ENCODE data around the gene SCUBE3. TPM values are rescaled to one million over a fixed set of nuclear protein-coding genes. Genes with fewer than 3 reads are reported as not detected.

The SCUBE3 gene
- under 1 TPM; 0.09 to 0.67 TPM for total RNA-seq
- long read RNA-seq, partial matches to known transcripts = 0 of 1 reads
- long read RNA-seq, other reads (novel, unspliced or antisense) = 1 of 1 reads

DNA sequence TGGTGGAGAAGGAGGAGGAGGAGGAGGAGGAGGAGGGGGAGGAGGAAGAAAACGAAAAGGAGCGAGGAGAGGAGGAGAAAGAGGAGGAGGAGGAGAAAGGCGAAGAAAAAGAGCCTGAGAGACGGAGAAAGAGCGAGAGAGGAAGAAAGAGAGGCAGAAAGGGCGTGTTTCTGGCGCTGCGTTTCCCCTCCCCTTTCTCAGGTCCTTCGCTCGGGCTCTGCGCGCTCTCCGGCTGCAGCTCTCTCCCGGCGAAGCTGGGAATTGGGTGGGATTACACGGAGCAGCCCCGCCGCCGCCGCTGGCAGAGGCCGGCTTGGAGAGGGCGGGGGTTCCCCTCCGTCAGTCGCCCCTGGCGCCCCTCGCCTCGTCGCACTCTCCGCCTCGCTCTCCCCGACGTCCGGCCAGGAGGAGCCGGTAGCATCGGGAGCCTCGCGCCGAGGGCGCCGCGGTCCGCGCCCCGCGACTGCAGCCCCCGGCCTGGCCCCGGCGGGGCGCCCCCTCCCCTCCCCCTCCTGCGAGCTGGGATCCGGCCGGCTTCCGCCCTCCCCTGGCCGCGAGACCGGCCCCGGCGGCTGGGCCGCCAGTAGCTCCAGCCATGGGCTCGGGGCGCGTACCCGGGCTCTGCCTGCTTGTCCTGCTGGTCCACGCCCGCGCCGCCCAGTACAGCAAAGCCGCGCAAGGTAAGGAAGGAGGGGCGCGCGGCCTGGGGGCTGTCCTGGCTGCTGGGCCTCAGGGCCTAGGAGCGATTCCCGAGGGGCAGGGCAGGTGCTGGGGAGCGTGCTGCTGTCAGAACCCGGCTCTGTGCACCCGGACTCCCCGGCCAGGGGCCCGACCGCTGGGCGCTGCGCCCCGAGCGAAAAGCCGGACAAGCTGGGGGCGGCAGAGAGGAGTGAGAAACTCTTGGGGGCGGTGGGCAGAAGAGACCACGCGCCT, at the start of gene SCUBE3:
SCUBE3 (plus strand) TSS at position 133 of the 933 bp plus-strand sequence; CDS start at position 596, 463 bp downstream.
- DNase-seq (peak in 1 of 2 donors; percentile 24), ATAC-seq (peak; percentile 59)
- intact Hi-C loops (cut with DNase I, micrococcal nuclease) = no loop called here

DNA sequence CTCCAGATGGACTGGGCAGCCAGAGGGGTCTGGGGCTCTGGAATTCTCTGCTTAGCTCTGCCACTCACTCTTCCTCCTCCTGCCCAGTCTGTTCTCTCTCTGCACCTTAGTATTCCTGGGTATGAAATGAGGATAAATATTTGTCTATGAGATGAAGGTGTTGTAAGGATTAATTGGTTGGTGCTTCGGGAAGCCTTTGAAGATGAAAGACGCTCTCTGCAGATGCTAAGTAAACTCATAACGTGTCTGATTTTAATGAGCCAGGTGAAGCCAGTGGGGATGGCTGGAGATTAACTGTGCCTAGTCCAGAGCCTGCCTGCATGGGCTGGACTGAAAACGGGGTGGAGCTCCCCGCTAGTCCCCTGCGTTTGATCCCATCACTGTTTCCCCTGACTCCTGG, 49.5 kb upstream of the SCUBE3 start:
- ATAC-seq = peak; percentile 10
- DNase-seq = no peak
- intact Hi-C loops (cut with DNase I, micrococcal nuclease) = no loop called here

DNA sequence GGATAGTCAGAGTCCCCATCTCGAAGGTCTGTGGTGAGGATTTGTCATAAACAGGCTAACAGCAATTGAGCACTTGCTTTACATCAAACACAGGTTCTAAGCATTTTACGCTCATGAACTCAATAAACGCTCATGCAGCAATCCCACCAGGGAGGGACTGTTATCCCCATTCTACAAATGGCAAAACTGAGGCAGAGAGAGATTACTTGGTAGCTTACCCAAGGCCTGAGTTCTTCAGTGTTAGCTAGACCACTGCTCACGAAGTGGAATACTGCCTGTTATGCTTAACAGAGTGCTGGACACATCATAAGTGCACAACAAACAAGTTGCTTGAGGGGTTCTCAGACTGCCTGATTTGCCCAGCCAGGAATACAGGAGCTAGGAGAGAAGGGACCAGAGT, 48.9 kb upstream of the SCUBE3 start:
- DNase-seq (no peak), ATAC-seq (no peak)
- intact Hi-C loops (cut with DNase I, micrococcal nuclease) = no loop called here

DNA sequence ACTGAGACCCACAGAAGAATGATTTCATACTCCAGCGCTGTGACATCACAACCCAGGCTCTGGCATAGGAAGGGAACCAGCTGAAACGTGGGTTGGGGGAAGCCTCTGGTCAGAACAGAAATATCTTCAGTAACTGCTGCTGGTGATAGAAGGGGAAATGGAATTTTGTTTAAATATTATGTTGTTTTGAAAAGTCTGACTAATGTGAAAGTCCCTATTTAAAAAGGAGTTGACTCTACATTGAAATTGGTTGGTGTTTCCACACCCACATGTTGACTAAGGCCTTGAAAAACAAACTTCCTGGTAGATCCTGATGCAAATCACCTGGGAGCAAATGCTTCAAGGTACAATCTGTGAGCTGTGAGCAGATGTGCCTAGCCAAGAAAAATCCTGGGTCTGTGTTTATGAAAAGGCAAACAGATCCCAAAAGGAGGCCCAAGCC, 48.1 kb upstream of the SCUBE3 start:
- intact Hi-C loops (cut with DNase I, micrococcal nuclease) = no loop called here
- ATAC-seq = peak; percentile 93
- DNase-seq = peak; percentile 20 to 48

DNA sequence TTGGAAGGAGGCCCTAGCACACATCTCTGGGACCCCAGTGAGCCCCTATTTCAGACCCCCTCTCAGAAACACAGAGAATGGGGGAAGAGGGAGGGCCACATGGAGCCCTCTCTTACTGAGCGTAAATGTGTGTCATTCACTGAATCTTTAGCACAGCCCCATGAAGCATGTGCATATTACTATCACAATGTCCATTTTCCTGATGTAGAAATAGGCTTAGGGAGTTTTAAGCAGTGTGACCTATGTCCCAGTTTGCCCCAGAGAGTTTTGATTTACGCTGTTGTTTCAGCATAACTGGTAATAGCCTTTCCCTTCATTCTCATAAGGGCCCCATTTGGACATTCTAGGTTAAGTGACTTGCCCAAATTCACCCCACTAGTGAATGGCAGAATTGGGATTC, 47.6 kb upstream of the SCUBE3 start:
- DNase-seq (no peak), ATAC-seq (peak; percentile 28)
- intact Hi-C loops (cut with DNase I, micrococcal nuclease) = no loop called here

DNA sequence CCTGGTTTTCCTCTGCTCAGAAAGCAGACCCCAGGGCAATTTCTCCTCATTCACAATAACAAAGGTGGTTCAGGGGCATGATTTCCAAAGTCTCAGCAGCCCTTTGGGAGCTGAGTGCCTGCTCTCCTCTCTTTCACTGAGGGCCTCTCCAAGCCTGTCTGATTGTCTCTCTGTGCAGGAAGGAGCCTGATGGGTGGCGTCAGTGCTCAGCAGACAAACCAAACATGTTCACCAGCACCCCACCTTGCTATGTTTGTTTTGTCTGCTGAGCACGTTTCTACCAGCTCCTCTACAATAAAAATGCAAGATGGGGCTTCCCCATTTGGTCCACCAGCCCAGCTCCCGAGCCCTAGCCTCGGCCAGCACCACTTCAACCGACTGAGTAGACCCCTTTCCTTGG, 47.2 kb upstream of the SCUBE3 start:
- intact Hi-C loops (cut with DNase I, micrococcal nuclease) = no loop called here
- DNase-seq (peak; percentile 44 to 62), ATAC-seq (peak; percentile 84)

DNA sequence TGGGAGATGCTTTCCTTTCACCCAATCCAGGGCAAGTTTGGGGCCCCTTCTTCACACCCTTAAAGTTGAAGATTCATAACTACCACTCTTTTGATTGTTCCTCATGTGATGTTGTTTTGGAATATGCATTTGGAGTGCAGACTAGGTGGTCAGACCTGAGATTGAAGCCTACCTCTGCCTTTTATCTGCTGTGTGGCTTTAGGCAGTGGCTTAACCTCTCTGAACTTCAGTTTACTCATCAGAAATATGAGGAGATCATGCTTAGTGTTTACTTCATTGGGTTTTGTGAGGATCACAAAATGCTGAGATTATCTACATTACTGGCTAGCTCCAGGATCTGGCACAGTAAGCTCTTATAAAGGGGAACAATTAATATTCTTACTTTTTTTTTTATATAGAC, 46.3 kb upstream of the SCUBE3 start:
- intact Hi-C loops (cut with DNase I, micrococcal nuclease) = no loop called here
- DNase-seq = no peak
- ATAC-seq = no peak

DNA sequence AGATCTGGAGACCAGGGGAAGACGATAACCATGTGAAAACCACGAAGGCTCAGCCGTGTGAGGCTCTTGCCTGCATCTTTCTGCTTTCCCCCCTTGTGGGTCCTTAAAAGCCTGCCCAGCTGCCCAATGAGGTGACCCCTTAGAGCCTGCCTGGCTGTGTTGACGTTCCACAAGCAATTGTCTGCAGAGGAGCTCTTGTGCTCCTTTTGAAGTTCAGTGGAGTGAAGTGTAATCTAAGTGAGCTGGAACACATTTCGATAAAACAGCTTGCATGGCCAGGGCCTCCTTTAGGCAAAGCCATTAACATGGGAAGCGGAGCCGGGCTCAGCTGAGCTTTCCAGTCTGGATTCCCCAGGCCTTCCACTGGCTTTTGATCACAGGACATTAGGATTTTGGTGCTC, 45.3 kb upstream of the SCUBE3 start:
- DNase-seq (no peak), ATAC-seq (no peak)
- intact Hi-C loops (cut with DNase I, micrococcal nuclease) = no loop called here

DNA sequence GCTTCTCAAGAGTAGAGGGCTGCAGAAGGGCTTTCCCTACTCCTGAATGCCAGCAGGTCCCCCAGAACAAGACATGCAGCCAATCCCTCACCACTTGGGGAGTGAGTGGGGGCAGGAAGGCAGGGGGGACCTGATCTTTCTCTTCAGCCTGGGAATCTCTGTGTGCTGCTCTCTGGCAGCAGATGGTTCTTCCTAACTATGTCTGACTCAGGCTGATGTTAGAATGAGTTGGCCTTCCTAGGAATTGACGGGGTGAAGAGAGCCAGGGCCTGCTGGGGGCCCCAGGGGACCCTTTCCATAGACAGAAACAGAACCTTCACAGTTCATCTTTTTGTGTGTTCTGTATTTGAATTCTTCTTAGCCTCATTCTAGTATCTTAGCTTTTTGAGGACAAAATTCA, 43.6 kb upstream of the SCUBE3 start:
- ATAC-seq = no peak
- intact Hi-C loops (cut with DNase I, micrococcal nuclease) = no loop called here

DNA sequence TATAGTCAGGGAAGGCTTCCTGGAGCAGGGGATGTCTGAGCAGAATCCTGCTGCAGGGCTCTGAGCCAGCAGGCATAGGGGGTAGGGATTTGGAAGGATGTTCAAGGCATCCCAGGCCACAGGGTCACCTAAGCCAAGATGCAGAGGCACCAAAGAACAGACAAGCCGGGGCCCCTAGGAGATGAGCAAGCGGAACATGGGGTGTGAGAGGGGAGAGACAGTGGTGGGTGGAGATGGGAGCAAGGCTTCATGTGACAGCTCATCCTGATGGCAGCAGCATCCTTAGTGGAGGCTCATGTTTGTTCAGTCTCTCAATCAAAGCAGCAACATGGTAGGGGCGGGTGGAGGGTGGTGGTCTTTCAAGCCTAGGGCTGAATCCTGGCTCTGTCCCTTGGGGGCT, 42.9 kb upstream of the SCUBE3 start:
- intact Hi-C loops (cut with DNase I, micrococcal nuclease) = no loop called here
- DNase-seq (no peak), ATAC-seq (no peak)

More for the DNA sequence above, 43.6 kb upstream of the SCUBE3 start:
- DNase-seq = no peak

DNA sequence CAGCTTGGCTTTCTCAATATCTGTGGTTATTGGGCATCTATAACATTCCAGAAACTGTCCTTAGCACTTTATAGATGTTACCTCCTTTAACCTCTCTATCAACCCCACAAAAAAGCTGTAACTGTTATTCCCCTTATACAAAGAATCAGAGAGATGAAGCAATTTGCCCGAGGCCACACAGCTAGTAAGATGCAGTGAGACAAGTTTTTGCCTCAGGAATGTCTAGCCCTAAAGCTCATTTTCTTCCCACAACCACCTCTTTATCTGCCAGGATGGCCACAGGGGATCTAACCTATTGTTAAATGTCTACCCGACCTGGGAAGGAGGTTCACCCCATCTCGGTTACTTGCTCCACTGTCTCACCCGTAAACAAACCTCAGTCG, 40.7 kb upstream of the SCUBE3 start:
- DNase-seq (no peak), ATAC-seq (no peak)
- intact Hi-C loops (cut with DNase I, micrococcal nuclease) = no loop called here

DNA sequence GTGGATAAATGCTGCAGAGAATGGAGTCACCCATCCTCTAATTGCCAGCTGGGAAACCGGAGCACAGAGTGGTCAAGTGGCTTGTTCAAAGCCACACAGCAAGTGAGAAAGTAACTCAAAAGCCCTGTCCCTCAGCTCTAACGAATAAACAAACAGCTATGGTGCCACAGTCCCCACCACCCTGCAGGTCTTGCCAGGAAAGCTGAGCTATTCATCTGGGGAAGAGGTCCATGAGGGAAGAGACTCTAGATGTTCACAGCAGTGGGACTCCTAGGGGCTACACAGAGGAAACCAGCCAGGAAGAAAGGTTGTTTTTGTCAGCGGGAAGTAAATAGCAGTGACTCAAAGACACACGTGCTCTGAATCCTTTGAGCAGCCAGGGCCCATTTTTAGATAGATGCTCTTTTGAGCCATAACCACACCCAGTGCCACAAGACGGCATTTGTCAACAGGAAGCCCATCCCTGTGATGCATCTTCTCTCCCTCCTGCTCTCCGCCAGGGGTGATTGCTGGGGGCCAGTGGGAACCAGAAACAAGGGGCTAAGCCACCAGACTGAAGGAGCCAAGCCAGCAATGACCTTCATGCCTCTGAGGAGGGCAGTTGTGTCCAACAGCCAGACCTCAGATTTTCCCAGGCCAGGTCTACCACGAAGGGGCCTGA, 40.2 kb upstream of the SCUBE3 start:
- no peak for DNase-seq
- ATAC-seq = no peak
- intact Hi-C loops (cut with DNase I, micrococcal nuclease) = no loop called here

DNA sequence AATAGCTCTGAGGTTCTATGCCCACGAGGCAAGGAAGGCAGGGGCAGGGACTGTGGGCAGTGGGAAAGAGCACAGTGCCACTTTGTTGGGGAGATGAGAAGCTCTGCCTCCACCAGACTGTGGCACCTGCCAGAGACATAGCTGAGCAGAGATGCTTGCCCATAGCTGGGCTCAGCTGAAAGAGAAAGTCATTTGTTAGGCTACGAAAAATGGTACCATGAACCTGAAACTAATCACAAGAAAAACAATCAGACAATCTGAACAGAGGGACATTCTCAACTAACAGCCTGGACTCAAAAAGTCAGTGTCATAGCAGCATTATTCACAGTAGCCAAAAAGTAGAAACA, 39.7 kb upstream of the SCUBE3 start:
- intact Hi-C loops (cut with DNase I, micrococcal nuclease) = no loop called here
- no peak for ATAC-seq

DNA sequence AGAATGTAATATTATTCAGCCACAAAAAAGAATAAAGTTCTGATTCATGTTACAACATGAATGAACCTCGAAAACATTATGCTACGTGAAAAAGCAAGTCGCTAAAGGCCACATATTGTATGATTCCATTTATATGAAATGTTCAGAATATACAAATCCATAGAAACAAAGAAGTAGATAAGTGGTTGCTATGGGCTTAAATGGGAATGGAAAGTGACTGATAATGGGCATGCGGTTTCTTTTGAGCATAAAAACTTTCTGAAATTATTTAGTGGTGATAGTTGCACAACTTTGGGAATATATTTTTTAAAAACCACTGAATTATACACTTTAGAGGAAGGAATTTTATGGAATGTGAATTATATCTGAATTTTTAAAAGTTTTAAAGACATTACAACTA, 39.3 kb upstream of the SCUBE3 start:
- DNase-seq (no peak), ATAC-seq (no peak)
- intact Hi-C loops (cut with DNase I, micrococcal nuclease) = no loop called here

More for the DNA sequence above, 39.7 kb upstream of the SCUBE3 start:
- DNase-seq = no peak

DNA sequence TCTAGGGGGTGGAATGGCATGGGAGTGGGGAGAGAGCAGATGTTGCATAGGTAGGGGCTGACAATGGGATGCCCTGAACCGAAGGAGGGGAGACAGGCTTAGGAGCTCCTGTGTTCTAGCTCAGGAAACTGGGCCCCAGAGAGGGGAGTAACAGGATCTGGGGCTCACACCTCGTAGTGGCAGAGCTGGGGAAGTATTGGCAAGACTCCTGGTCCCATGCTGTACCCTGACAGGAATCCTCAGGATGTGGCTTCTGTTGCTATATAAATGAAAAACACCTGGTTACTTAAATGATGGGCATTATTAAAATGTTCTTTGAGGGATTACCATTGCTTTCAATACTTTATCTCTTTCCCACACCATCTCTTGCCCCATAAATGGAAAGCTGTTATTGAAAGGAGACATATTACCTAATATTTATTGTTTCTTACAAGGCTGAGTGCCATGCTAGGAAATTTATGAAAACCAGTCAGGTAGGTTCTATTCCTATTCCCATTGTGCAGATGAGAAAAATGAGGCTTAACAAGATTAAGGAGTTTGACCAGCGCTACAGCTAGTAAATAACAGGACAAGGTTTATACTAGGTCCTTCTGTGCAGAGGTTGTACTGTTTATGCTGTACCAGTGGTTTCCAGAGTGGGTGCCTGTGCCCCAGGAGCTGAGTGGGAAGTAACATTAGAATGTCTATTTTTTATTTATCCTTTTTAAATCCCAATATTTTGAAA, 37.3 kb upstream of the SCUBE3 start:
- DNase-seq (no peak), ATAC-seq (no peak)
- intact Hi-C loops (cut with DNase I, micrococcal nuclease) = no loop called here

DNA sequence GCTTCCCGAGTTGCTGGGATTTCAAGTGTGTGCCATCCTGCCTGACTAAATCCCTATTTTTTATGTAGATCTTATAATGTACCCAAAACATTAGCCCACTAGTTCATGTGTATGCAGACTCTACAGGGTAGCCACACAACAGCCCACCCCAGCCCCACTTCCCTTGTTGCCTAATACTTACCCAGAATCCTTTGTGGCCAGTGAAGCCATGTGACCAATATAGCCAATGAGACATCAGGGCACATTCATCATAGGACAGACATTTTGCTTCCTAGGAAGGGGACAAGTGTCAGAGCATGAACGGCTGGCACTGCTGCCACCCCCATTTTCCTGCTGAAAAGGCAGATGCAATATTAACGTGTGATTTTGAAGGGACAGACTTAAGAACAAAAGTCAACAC, 36.6 kb upstream of the SCUBE3 start:
- ATAC-seq = no peak
- intact Hi-C loops (cut with DNase I, micrococcal nuclease) = no loop called here
- DNase-seq = no peak

DNA sequence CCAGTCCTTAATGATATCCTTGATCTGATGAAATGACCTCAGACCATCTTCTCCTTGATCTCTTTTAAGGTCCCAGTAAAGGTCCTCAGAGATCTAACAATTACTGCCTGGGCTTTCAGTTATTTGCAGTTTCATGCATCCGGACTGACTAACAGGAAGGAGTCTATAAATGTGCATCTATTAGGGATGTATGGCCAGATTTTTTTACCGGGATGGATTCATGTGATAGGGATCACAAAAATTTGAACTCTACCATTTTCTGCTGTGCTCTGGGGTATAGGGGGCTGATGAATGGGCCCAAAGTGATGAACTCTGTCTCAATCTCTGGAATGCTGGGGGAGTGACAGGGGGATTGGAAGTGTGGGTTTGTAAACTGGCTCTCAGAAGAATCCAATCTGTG, 36.2 kb upstream of the SCUBE3 start:
- no peak for DNase-seq
- intact Hi-C loops (cut with DNase I, micrococcal nuclease) = no loop called here
- no peak for ATAC-seq

DNA sequence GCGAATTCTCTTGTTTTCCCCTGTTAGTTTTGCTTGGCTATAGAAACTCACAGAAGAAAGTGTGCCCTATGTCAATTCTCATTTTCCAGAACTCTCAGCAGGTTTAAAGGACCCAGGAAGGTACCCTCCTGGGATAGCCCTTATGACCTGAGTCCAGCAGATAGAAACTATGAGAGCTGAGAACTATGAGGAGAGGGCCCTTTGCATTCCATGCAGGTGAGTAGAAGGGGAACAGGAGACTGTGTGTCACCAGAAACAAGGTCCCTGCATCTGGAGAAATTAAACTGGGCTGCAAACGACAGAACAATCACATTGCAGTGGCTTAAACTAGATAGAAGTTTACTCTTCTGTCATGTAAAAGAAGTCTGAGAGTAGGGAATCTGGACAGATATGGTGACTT, 35.7 kb upstream of the SCUBE3 start:
- ATAC-seq (no peak), DNase-seq (no peak)
- intact Hi-C loops (cut with DNase I, micrococcal nuclease) = no loop called here

DNA sequence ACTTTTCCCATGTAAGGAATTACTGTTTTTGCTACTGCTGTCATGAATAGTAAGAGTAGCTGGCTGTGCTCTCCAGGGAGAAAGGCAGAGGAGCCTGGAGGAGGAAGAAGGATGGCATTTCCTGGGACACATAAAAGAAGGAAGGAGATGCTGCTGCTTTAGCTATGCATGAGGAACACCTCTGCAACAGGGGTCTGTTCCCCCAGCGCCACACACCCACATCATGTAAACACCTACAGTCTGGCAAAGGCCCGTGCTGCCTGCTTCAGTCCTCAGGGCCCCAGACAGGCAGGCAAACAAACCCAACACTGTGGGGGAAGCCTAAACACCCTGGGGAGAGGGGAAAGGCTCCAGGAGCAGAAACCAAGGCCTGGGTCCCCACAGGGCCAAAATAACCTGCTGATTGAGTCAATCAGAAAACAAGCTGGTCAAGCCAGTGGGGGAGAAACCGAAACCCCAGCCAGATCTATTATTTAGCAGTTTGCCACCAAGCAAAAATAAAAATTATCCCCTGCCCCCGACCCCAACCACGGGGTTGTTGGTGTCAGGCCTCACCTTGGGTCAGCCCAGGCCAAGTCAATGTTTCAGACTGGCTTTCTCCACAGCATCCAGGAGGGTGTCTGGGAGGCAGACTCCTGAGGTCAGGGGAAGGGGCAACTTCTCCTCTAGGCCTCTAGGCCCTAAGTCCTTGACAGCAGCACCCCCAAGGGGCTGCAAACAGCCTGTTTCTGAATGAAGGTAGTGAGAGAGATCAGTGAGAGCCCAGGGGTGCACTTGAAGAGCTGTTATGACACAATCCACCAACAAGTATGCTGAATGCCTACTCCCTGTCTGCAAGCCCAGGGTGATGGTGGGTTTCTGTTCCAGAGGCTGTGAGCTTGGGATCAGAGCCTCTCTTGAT, 34.6 kb upstream of the SCUBE3 start:
- DNase-seq = no peak
- intact Hi-C loops (cut with DNase I, micrococcal nuclease) = no loop called here
- no peak for ATAC-seq

Data from left colon (tissue), 2 donors.